DMS79 (cell line): Measurements from ENCODE around the gene SORBS2.
"Not testable (repeated sequence)": the region's sequence is repeated elsewhere in the genome, so short reads cannot be mapped to it uniquely, and the experiment has no call there.

Experiments used
- DNase-seq: peaks from one replicate; lab custom pipeline; 2025; lab: John Stamatoyannopoulos, UW

Gene SORBS2, protein sequence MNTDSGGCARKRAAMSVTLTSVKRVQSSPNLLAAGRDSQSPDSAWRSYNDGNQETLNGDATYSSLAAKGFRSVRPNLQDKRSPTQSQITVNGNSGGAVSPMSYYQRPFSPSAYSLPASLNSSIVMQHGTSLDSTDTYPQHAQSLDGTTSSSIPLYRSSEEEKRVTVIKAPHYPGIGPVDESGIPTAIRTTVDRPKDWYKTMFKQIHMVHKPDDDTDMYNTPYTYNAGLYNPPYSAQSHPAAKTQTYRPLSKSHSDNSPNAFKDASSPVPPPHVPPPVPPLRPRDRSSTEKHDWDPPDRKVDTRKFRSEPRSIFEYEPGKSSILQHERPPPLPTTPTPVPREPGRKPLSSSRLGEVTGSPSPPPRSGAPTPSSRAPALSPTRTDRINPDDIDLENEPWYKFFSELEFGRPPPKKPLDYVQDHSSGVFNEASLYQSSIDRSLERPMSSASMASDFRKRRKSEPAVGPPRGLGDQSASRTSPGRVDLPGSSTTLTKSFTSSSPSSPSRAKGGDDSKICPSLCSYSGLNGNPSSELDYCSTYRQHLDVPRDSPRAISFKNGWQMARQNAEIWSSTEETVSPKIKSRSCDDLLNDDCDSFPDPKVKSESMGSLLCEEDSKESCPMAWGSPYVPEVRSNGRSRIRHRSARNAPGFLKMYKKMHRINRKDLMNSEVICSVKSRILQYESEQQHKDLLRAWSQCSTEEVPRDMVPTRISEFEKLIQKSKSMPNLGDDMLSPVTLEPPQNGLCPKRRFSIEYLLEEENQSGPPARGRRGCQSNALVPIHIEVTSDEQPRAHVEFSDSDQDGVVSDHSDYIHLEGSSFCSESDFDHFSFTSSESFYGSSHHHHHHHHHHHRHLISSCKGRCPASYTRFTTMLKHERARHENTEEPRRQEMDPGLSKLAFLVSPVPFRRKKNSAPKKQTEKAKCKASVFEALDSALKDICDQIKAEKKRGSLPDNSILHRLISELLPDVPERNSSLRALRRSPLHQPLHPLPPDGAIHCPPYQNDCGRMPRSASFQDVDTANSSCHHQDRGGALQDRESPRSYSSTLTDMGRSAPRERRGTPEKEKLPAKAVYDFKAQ (N-terminal part only)

DNA sequence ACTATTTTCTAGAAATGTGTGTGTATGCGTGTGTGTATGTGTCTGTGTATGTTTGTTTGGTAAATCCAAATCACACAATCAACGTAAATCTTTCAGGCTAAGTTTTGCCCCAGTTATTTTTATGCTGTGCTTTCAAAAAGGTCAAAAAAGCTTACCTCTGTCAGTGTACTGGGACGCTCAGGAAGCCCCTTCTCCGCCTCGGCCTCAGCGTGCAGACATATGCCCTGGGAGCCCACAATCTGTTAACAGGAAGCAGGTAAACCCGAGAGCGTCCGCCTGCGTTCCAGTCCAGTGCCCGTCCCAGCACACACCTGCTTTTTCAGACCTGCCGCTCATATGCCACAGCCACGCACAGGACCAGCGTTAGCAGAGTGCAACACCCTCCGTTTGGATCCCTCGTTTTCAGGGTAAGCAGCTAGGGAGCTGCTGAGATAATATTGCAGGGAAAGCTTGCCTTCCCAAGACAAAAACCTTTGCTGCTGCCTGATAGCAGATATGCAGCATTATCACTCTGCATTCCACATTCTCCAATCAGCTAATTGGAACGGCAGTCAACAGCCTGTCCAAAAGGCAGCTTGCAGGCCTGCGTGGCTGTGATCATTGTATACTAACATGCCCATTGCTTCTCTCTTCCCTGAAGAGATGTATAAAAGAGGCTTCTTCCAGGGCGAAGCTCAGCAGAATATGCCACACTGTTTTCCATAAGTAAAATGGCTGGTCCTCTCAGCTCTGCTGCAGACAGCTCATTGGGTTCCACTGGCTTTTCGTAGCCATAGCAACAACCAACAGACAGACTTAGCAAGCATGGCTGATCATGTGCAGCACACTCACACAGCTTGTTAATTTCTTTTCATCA lies at the start of gene SORBS2:
Gene SORBS2, minus strand, starts transcription at position 686 of the 856 bp plus-strand sequence. CDS start 121,623 bp downstream, outside the sequence.
- DNase-seq, result peak; percentile 69

DNA sequence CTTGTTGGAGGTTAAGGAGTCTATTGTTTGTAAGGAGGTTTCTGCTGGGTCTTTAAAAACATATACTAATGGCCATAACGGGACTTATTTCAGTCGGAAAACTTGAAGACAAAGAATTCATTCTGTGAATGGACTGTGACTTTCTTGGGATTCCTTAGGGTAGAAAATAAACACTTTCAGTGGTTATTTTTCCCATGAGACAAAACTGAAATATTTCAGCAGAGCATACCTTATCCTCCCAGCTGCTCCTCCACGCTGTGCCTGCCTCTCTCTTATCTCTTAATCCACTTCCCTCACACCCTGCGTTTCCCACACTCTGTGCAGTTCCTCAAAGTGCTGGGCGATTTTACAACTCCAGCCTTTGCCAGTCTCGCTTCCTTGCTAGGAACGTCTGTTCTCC lies 47.1 kb upstream of the SORBS2 start:
- no peak for DNase-seq

- not testable (repeated sequence) for DNase-seq
These were observed 45.6 kb upstream of the SORBS2 start for GRCh38 chr4:185857561-185857960.

DNA sequence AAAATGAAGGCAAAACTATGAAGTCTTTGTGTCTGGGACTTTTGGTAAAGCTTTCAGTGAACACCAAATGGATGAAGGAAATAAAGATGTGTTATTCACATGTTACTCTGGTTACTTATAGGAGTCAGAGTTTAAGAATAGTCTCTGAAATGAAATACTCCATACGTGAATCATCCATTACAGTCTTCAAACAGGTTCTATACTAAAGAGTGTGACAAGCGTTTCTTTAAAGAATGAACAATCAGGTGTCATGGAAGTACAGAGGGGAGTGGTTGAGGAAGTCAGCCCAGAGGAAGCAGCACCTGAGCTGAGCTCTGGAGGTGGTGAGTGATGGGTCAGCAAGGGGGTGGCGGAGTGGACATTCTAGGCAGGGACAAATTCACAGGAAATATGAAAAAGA lies 41.8 kb upstream of the SORBS2 start:
- no peak for DNase-seq

- DNase-seq, result no peak
These were observed 41.0 kb upstream of the SORBS2 start for GRCh38 chr4:185852961-185853360.

- DNase-seq, result no peak
These were observed 37.9 kb upstream of the SORBS2 start for GRCh38 chr4:185849664-185850550.

DNA sequence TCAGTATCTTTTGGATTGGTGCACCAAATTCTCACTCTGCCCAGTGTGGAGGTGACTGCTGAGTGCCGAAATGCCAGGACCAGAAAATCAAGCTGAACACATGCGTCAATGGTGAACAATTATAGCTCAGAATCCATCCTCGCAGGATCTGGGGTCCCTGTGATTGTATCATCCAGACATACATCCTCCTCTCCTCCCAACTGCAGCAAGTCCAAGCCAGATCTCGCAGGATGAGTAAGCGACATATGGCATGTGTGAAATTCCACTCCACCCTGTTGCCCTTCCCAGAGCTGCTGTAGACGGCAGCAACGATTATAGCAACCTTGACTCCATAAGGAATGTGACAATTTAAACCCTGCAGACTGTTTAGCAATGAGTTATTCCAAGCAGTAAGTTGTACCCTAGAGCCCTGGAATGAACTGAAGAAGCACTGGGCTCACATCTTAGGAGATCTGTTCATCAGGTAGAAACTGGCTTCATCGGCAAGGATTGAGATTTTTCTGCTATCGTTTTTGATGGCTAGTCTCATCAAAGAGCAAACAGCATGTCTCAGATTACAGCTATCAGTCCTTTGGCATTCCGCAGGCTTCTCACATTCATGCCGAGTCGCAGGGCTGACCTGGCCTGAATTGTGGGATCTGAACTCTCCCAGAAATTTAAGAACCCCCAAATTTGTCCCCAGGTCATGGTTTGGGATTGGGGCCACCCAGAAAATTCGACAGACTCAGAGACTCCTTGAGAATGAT lies 35.5 kb upstream of the SORBS2 start:
- DNase-seq, result no peak

GRCh38 chr4:185846505-185847150 lies 34.6 kb upstream of the SORBS2 start:
- DNase-seq, result no peak

DNA sequence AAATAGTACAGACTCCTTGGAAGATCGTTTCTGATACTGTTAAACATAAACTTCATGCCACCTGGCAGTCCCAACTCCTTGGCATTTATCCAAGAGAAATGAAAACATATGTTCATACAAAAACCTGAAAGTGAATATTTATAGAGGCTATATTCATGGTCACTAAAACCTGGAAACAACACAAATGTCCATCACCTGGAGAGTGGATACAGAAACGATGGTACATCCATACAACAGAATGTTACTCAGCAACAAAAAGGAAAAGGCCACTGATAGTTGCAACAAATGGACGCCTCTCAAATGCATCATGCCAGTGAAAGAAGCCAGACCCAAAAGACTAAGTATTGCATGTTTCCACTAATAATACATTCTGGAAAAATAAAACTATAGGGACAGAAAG lies 34.0 kb upstream of the SORBS2 start:
- no peak for DNase-seq

GRCh38 chr4:185841451-185841850 lies 29.5 kb upstream of the SORBS2 start:
- DNase-seq, result no peak

DNA sequence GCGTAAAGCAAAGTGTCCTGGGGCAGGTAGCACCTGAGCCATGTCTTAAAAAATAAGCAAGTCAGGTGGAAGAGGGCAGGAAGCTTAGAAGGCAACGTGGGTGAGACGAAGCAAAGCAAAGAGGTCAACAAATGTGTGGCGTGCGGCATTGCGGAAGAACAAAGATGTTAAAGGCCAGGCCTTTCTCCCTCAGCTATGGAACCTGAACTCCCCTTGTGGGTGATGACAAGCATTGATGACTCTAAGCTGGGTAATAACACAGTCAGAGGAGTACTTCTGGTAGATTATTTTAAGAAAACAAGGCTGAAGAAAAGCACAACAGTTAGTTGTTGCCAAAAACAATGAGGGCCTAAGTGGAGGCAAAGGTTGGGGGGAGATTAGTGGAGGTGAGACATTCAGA lies 29.0 kb upstream of the SORBS2 start:
- no peak for DNase-seq

DNA sequence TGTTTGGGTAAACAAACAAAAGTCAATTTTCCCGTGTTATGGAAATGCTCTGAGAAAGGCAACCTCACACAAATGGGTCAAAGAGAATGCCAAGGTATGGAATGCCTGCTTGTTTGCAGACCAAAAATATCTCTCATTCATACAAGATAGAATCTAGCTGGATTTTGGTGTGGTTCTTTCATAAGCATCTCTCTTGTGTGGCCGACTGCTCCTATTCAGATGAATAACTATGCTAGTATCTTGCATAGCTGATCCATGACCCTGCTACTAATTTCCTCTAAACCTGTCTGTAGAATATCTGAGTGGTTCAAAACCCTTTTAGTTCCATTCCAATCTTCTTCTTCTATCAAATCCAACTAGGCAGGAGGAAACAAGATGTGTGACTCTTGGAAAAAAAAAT lies 28.2 kb upstream of the SORBS2 start:
- DNase-seq, result no peak

GRCh38 chr4:185839770-185840169 lies 27.8 kb upstream of the SORBS2 start:
- DNase-seq, result no peak

DNA sequence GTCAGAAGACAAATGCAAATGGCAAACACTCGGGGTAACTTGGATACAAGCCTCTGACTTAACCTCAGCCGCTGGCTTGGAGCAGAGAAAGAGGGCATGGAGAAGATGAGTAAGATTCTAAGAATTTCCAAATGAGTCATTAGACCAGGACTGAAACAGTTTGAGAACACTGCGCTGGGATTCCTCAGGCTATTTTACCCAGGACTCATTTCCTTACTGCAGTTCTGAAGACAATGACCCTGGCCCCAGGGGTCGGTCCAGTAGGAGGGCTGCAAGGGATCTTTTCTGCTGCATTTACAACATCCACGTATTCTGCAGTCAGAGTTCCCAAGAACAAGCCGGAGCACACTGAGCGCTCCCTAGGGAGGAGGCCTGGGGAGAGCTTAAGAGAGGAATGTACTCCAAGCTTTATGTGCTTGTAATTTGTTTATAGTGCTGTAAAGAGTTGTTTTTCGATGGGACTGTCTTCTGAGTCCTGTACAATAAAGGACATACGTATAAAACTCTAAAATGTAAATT lies 27.3 kb upstream of the SORBS2 start:
- DNase-seq, result no peak

DNA sequence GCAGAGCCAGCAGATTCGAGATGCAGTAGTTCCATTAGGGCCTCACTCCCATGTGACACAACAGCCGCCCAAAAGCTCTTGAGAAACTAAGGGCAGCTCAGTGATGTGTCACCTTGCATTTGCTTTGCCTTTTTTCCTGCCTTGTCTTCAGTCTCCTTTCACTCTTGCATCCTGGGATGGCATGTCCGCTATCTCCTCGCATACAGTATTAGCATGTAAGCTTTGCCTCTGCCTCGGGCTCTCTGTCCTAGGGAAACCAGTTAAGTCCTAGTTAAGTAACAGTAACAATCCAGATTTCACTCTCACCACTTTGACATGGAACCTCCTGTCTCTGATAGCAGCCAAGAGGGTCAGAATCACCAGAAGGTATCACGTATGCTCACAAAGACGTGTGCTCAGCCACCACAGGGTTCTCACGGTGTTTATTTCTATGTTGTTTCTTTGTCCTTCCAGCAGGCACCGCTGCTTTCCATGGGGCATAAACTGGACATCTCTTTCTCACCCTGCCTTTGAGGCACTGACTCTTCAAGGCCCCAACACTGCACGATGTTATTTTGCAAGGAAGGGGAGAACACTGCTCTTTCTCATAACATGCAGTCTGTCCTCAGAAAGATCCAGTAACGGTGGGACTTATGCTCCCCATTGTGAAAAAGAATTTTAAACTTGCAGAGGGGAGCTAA lies 26.7 kb upstream of the SORBS2 start:
- no peak for DNase-seq

DNA sequence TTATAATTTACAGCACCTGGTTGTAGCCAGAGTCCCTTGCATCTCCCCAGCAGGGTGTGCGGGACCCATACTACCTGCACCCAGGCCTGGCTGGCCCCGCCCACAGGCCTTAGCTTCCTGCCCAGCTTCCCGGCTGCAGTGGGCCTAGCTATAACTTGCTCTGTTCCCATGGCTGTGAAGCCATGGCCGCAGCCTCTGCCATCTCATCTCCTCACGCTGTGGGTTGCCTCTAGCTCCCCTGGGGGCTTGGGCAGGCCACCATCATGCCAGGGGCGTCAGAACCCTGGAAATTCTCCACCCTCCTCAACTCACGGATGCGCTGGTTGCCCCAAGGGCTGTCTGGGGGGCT lies 26.1 kb upstream of the SORBS2 start:
- no peak for DNase-seq

DNA sequence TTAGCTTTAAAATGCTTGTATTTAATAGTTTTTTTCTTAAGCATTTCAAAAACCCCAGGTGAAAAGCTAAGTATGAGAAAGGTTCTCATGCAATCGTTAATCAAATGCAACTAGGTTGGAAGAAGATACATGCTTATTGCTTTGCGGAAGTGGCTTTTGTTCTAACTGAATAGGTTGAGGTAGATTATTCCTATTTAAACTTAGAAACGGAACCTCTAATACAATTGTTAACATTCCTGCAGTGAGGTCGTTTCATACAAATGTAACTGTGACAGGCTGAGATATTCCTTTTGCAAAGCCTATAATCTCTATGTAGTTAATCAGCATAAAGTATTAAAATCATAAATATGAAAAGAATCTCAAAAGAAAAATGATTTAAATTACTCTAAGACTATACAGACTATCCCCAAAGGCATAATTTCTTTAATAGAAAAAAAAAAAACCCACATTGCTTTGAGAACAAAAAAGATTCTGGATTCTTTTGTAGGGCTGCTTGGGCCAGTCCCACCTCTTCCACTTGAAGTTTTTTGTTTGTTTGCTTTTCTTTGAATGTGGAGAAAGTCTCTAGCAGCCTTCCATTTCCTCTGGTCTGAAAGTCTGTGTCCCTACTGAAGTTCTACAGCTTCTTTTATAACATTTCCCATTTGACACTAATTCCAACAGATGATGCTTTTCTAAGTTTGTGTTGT lies 25.6 kb upstream of the SORBS2 start:
- DNase-seq, result no peak
